Frontal cortex (tissue), 4 donors: ENCODE measurements around the gene PLEKHM3. TPM values are rescaled to one million over a fixed set of nuclear protein-coding genes. Genes with fewer than 3 reads are reported as not detected.

Source experiments
- DNase-seq, 2 donors: peaks; one replicate each; pipeline ENCODE4 v3.0.0; 2012; ENCODE audit warnings: low spot score in 2 of 2
- FAIRE-seq: peaks from 2 replicates; lab custom pipeline; 2012; peaks lifted over from hg19 to GRCh38; lab: Jason Lieb, UNC
- total RNA-seq: library from RNA; depleted of rRNA; stranded (reverse); fragments of >200 nt; gene quantifications from one replicate; pipeline ENCODE4 v1.2.3, GENCODE V29; 2014
- donor health status: control.
- donor health status: control.
- donor health status: control.

The PLEKHM3 gene
- total RNA-seq, 1 donor from 2014 or later, result 34.6 TPM

DNA sequence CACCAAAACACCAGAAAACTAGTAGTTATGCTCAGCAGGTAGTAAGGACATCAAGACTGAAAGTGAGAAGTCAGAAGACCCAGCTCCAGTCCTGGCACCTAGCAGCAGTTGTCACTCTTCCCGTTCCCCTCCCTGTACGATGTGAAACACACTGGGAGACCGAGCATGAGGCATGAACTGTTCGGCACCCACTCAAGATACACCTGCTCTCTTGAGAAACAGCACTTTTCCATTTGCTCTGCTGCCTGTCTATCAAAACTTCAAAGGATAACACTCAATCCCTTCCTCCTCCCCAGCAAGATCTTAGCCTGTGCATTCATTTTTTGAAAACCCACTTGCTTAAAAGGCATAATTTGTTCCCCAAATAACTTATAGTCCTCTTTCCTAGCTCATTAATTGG, 123.9 kb downstream of the PLEKHM3 start:
- no peak for FAIRE-seq
- no peak for DNase-seq

- DNase-seq, result no peak
- FAIRE-seq, result no peak
These were observed 127.0 kb downstream of the PLEKHM3 start for GRCh38 chr2:207898354-207898695.

GRCh38 chr2:207897541-207898353, 127.6 kb downstream of the PLEKHM3 start:
- DNase-seq (no peak), FAIRE-seq (no peak)

GRCh38 chr2:207896525-207897285, 128.6 kb downstream of the PLEKHM3 start:
- FAIRE-seq (no peak), DNase-seq (no peak)

GRCh38 chr2:207895274-207895860, 130.0 kb downstream of the PLEKHM3 start:
- FAIRE-seq (no peak), DNase-seq (no peak)

DNA sequence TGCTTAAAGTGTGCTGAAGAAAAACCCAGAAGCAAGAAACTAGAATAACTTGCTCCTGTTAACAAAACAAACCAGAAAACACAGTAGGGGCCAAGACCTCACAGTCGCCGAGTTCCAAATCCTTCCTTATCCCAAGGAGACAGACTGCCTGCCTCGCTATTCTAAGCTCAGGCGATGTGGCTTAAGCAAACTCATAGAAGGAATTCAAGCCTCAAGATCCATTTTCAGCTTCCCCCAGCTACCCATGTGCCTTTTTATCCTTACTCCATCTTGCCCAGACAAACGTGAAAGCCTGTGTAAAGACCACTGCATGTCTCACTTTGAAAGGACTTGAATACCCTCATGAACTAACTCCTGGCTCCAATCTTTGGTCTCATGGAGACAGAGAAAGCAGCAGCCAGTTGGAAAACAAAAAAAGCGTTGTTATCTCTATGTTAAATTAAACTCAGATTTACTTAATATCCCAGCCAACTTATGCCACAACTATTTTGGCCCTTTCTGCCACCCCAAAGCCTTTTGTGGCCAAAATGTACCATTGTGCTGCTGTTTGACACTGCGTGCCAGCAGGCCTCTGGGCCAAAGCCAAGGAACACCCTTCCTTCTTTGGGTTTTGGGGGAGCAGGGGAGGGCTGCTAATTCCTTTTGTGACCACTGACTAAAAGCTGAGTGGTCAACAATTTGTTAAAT, 132.5 kb downstream of the PLEKHM3 start:
- DNase-seq, result no peak
- no peak for FAIRE-seq

DNA sequence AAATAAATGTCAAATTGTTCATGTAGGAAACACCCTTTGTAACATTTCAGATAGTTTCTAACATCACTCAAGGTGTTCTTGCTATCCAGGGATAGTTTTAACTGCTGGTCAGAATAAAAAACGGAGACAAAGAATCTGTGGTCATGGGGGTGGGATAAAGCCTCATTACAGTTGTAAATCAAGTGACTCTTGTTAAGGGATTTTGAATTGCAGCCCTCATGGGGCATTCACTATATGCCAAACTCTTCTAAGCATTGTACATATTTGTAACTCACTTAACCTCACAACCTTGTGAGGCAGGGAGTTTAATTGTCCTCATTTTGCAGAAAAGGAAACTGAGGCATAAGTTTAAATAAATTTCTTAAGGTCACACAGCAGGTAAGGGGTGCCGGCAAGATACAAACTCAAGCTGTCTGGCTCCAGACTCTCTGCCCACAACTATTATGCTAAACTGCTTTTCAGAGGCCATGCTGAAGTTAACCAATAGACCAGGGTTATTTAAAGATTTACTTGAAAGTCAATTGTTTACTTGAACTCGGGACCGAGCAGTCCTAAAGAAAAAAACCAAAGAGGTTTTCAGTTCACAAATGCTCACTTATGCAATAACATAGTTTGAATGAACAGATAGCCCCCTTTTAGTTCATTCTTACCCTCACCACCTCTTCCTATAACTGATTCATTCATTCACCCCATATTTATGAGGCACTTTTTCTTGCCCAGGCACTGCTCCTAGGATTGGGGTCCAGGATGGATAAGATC, 134.1 kb downstream of the PLEKHM3 start:
- FAIRE-seq (no peak), DNase-seq (no peak)

- FAIRE-seq (no peak), DNase-seq (no peak)
These were observed 137.8 kb downstream of the PLEKHM3 start for GRCh38 chr2:207887500-207887899.

DNA sequence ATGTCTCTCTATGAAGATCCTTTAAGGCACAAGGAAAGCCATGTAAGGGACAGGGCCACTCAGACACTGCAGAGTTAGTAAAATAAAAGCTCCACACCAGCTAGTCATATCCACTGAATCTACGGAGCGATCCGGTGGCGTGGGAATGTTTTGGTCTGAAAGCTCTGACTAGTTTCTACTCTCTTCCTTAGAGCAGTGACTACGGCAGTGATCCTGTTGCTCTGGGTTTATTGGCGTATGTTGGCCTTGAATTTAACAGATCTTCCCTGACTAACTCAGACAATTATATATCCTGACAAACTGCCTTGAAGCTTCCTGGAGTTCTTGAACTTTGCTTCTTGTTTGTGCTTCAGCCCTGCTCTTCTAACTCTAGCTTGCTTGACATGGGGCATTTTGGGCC, 140.3 kb downstream of the PLEKHM3 start:
- FAIRE-seq, result no peak
- DNase-seq, result no peak

DNA sequence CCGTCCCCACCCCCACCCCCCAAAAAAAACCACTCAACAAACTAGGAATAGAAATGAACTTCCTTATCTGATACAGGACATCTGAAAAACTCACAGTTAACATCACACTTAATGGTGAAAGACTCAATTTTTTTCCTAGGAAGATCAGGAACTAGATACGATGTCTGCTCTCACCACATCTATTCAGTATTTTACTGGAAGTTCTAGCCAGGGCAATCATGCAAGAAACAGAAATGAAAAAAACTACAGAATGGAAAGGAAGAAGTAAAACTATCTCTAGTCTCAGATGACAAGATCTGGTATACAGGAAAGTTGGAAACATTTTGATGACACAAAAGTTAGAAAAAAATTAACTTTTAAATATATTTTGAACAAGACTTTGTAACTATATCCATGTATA, 141.2 kb downstream of the PLEKHM3 start:
- no peak for DNase-seq

DNA sequence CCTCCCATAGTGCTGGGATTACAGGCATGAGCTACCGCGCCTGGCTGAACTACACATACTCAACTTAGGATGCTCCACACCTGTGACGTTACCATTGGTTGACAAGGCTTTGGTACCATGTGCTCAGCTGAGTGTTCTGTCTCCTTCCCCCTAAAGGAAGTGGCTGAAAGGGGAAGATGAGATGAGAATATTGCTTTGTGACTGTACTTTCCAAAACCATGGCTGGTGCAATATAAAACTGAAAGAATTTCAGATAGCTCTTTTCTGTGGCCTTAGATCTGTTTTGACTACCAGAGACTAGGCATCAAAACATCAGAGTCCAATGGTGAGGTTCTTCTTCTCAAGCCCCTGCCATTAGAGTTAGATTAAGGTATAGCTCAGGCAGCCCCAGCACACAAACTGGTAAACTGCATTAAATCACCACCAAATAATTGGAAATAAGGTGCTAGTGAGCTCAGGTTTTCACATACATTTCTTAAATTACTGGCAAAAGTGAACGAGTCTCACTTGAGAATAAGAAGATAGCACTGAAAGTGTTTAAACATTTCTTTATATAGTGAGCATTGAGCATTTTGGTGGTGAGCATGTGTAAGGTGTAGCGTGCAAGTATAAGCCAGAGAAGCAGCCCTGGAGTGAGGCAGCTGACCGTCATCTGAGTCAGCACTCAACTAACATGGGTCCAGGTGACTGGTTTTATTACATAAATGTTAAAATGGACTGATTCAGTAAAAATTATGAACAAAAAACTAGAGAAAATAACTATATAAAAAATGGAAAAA, 142.1 kb downstream of the PLEKHM3 start:
- no peak for DNase-seq
- FAIRE-seq, result no peak

More for the DNA sequence above, 141.2 kb downstream of the PLEKHM3 start:
- no peak for FAIRE-seq

DNA sequence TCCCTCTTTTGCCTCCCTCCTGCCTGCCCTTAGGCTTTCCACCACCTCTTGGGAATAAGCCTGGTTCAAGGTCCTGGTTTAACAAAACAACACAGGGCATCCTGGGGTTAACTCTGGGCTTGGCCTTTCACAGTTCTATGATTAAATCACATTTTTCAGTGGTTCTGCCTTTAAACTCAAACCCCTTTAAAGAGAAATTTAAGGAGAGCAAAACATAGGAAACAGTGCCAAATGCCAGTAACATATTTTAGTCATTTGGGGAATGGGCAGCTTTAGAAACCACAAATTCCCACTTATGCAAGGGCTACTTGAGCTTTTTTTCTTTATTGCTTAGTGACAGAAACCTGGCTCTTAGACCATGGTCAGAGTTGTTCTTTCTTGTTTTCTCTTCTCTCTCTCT, 143.4 kb downstream of the PLEKHM3 start:
- no peak for FAIRE-seq
- DNase-seq, result no peak

DNA sequence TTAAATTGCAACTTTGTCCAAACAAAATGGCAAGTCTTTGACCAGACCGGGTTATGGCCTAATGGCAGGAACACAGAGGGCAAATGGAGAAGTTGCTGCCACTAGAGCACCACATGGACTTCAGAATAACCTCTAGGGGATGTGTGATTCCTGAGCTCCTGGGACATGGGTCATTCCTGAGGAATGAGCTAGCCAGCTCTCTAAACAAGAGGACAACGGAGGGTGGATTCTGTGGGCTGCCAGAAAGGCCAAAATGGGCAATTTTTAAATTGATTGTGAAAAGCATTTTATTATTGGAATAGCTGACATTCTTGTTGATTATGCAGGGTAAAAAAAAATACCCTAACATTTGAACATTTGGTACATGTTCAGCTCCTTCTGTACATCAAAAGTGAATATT, 145.8 kb downstream of the PLEKHM3 start:
- DNase-seq (no peak), FAIRE-seq (no peak)

DNA sequence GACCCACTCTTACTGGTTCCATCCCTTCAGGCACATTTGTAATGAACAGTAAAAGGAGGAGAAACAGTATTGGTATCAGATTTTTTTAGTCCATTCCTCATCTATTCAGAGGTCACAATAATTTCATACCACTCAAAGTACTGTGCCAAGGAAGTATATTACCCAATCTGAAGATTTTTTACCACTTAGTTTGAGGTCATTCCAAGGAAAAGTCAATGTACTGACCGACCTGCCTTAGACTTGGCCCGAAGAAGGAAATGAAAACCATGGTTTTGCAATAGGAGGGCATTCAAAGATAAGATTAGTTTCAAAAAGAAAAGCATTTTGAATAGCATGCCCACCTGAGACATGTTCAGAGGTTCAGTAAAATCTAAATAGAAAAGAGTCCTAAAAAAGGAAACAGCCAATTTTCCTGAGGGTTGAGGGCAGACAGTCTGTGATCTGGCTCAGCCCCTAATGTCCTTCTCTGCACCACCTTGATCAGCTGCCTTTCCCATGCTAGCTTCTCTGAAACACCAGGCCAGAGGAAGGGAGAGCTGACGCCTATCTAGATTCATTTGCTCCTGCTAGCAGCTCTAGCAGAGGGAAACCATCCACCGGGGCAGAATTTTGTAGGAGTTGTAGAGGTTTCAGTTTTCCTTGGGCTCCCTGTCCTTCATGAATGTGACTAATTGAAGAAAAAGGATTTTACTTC, 148.3 kb downstream of the PLEKHM3 start:
- DNase-seq, result no peak
- no peak for FAIRE-seq

- FAIRE-seq (no peak), DNase-seq (no peak)
These were observed 149.7 kb downstream of the PLEKHM3 start for GRCh38 chr2:207875473-207876212.

DNA sequence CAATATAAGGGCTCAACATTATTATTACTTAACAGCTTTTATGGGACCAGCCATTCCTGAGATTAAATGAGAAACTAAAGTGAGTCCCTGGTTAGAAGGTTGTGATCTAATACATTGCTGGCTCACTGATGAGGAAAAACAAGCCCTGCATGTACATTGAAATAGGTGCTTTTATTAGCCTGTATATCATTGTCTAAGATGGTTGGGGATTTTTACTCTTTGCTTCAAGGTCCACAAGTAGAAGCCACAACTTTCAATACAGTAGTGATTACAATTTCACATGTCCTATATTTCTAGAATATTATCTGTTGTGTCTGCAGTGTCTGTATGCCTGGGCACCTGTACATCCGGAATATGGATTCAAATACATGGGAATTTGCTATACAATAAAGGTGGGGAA, 151.5 kb downstream of the PLEKHM3 start:
- DNase-seq (no peak), FAIRE-seq (no peak)

DNA sequence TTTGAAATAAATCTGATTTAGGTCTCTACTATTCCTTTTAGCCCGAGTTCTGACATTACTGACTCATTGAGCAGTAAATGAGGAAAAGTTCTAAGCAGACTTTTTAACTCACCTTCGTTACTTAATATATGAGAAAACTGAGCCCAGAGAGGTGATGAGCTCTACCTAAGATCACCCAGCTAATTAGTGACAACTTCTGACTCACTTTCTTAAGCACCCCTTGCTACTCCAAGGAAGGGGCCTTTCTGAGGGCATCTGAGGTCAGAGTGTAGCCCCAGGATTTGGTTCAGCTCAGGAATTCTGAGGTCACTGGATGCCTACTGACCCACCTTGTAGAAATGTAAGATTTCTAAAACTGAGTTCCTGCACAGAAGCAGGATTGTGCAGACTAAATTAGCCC, 153.4 kb downstream of the PLEKHM3 start:
- DNase-seq (no peak), FAIRE-seq (no peak)

GRCh38 chr2:207871506-207871905, 153.8 kb downstream of the PLEKHM3 start:
- no peak for DNase-seq
- FAIRE-seq, result no peak
